ENCODE measurements around the gene JAML.

Gene JAML

GRCh38 chr11:118247041-118247440 lies 22.2 kb upstream of the JAML start:
- H3K4me3 ChIP-seq (ENCODE audit: low read depth, low read length) = no peak overlapping the region
- TF ChIP-seq CTCF (IDR thresholded peaks at IDR 0.05; ENCODE audit: low read depth, low read length) = no peak

DNA sequence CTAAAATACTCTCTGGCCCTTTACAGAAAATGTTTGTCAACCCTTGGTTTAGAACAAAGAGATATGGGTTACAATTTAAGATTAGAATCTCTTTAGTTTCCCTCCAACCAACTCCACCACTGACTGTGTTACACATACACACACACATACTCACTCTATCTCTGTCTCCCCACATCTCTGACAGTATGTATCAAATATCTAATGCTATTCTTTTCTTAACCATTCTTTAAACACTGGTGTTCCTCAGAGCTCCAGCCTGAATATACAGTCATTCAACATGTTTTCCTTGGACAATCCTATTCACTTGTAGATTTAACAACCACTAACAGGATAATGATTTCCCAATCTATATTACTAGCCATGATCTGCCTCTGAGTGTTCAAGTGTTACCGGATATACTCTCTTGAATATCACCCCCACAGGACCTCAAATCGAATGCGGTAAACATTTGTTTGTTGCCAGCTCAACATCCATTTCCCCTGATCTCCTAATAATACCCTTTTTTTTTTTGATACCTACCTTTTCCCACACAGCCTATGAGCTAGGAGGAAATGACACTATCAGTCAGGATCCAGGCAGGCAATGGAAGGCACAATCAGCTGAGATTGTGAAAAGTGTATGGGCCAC lies 21.2 kb upstream of the JAML start:
- no peak overlapping the region for H3K4me3 ChIP-seq (ENCODE audit: low read depth, low read length)
- no peak for TF ChIP-seq CTCF (IDR thresholded peaks at IDR 0.05; ENCODE audit: low read depth, low read length)

DNA sequence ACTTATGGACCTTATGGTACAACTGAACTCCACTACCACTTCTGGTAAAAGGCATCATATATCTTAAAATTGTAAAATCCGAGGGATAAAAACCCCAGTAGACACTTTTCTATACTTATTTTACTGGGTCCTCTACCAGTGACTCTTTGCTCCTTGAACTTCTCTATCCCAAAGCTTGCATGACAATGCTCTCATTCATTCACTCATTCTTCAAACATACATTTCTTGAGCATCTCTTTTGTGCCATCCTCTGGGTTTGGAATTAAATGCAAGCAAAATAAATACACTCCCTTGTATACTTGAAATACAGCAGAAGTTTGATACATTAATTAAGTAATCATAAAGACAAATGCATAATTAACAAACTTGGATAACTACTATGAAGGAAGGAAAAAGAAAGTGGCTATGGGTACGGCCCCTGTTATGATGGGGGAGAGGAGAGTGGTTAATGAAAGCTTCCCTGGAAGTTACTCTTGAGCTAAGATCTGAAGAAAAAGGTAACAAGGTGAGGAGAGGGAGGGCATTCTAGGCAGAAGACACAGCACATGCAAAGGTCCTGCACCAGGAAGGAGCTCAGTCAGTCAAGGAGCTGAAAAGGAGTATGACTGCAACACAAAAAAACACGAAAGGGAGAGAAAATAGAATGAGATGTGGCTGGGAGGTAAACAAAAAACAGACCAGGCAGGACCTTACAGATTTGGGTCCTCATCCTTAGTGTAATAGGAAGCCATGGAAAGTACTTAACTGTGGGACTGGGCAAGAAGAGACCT lies 19.4 kb upstream of the JAML start:
- no peak for TF ChIP-seq CTCF (IDR thresholded peaks at IDR 0.05; ENCODE audit: low read depth, low read length)
- no peak overlapping the region for H3K4me3 ChIP-seq (ENCODE audit: low read depth, low read length)

DNA sequence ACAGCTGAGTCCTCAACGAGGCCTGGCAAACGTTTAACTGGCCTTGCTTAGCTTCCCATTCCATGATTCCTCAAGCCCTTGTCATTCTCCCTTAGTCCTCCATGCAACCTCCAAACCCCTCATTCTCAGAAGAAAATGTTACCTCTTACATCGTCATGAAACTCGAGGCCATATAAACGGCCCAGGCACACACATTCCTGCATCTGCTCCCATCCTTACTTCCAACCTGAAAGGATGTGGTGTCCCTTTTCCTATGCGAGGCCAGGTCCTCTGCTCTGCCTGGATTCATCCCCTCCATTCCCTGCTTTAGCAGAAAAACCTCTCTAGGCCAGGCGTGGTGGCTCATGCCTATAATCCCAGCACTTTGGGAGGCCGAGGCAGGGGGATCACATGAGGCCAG lies 18.4 kb upstream of the JAML start:
- no peak overlapping the region for H3K4me3 ChIP-seq (ENCODE audit: low read depth, low read length)
- no peak for TF ChIP-seq CTCF (IDR thresholded peaks at IDR 0.05; ENCODE audit: low read depth, low read length)

DNA sequence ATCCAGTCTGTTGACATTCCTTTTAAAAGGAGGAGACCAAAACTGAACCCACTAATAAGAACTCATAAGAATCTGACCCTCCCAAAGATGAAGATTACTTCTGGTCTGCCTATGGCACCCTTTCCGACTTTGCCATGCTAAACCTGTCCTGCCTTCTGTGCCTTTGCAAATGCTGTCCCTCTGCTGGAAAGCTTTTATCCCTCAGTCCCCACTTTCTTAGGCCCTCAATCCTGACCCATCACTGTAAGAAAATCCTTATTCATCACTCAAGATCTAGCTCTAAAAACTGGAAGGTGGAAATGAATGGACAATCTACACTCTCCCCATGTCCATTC lies 16.9 kb upstream of the JAML start:
- no peak overlapping the region for H3K4me3 ChIP-seq (ENCODE audit: low read depth, low read length)
- TF ChIP-seq CTCF (IDR thresholded peaks at IDR 0.05; ENCODE audit: low read depth, low read length) = no peak

DNA sequence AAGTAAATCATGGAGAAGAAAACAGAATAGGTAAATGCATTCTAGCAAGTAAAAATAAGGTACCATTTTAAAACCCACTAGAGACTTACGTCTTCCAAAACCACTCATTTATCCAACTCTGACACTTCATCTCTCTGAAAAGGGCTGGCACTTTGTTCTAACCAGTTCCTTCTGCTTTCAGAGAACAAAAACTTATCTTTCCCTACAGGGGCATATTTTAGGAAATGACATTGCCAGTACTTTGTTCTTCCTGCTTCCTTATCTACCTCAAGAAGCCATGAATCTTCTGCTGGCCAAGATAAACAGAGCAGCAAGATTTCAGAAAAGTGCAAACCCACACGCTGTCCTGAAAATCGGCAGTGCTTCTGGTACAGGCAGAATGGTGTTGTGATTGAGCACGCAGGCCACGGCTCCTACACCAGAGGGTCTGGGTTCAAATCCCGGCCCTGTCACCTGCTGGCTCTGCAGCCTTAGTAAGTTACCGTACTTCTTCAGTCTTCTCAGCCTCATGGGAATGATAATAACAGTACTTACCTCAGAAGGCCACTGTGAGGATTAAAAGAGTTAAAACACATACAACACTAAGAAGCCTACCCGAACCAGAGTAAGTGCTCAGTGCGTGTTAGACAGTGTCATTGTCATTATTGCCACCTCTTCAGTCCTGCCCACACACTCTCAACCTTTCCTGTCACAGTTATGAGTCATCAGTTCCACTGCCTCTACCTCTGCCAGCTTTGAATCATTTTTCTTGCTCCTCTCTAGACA lies 16.4 kb upstream of the JAML start:
- no peak for TF ChIP-seq CTCF (IDR thresholded peaks at IDR 0.05; ENCODE audit: low read depth, low read length)
- no peak overlapping the region for H3K4me3 ChIP-seq (ENCODE audit: low read depth, low read length)
